Measurements from ENCODE around the gene SLIT1. TPM values are rescaled to one million over a fixed set of nuclear protein-coding genes. Genes with fewer than 3 reads are reported as not detected.

Gene SLIT1
- total and polyA plus RNA-seq, 2 of the 8 experiments (the other 6 are each of a cell fraction or from before 2014, with no cell fraction given), result 0.70 to 0.88 TPM

GRCh38 chr10:97131181-97131628, 54.6 kb downstream of the SLIT1 start:
- 0 out of 2 replicates have a peak overlapping the region, but pooled peaks have one; percentile 46 for H2BK15ac ChIP-seq (ENCODE audit: low read length)
- ChIA-PET POLR2A (ENCODE audit: partially characterized antibody) (no interaction called here), CTCF (ENCODE audit: partially characterized antibody) (interaction anchor here (1.1 to 43.6 kb wide), 9 partner anchors 8 to 80 kb away, joined by 3 to 759 read pairs (median 8); no protein-coding TSS in a partner anchor)
- H4K5ac ChIP-seq (ENCODE audit: insufficient read length, low read depth, low read length), result no peak overlapping the region
- H2AFZ ChIP-seq (ENCODE audit: low read length), result no peak overlapping the region
- TF ChIP-seq RAD21 (IDR thresholded peaks at IDR 0.05 in 1 of 2, conservative IDR thresholded peaks at IDR 0.05 in 1 of 2; ENCODE audit: low read depth in 2 of 2, low read length in 2 of 2), result peak in 1 of 2 experiments; percentile 28; a peak in 2 of 4 replicates
- TF ChIP-seq, protein P1, sequence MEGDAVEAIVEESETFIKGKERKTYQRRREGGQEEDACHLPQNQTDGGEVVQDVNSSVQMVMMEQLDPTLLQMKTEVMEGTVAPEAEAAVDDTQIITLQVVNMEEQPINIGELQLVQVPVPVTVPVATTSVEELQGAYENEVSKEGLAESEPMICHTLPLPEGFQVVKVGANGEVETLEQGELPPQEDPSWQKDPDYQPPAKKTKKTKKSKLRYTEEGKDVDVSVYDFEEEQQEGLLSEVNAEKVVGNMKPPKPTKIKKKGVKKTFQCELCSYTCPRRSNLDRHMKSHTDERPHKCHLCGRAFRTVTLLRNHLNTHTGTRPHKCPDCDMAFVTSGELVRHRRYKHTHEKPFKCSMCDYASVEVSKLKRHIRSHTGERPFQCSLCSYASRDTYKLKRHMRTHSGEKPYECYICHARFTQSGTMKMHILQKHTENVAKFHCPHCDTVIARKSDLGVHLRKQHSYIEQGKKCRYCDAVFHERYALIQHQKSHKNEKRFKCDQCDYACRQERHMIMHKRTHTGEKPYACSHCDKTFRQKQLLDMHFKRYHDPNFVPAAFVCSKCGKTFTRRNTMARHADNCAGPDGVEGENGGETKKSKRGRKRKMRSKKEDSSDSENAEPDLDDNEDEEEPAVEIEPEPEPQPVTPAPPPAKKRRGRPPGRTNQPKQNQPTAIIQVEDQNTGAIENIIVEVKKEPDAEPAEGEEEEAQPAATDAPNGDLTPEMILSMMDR (IDR thresholded peaks at IDR 0.05; ENCODE audit: control extremely low read depth in 1 of 3, insufficient read depth in 1 of 3, low read depth in 1 of 3, low read length in 3 of 3), result peak in 2 of 3 experiments; percentile 7 to 20; a peak in 2 of 4 replicates
- no peak for TF ChIP-seq CBX8 (IDR thresholded peaks at IDR 0.05; ENCODE audit: borderline replicate concordance, low read depth, low read length)
- no peak overlapping the region for H2BK20ac ChIP-seq (ENCODE audit: low read length)
- no peak overlapping the region for H2BK12ac ChIP-seq (ENCODE audit: low read depth, low read length)
- H3K56ac ChIP-seq (replicated peaks; ENCODE audit: insufficient read length, low read depth, low read length), result no peak overlapping the region
- no peak overlapping the region for H2BK120ac ChIP-seq (replicated peaks; ENCODE audit: low read depth, low read length)
- no peak overlapping the region for H3K9ac ChIP-seq (replicated peaks in 1 of 4; ENCODE audit: extremely low read depth in 1 of 4, low read depth in 3 of 4, low read length in 3 of 4)
- H2AK5ac ChIP-seq (ENCODE audit: low read depth, low read length), result no peak overlapping the region
- DNase-seq (ENCODE audit: low read depth in 1 of 2, low spot score in 2 of 2) (no peak), FAIRE-seq (no peak)
- H3K4me2 ChIP-seq (ENCODE audit: insufficient read depth in 1 of 2, low read depth in 2 of 2, low read length in 2 of 2), result no peak overlapping the region
- H4K8ac ChIP-seq (ENCODE audit: extremely low read depth, insufficient read depth, low read length), result 0 out of 2 replicates have a peak overlapping the region, but pooled peaks have one; percentile 71
- no peak overlapping the region for H4K91ac ChIP-seq (replicated peaks; ENCODE audit: insufficient read length, low read length)
- no peak overlapping the region for H2BK5ac ChIP-seq (ENCODE audit: low read depth, low read length)
- no peak overlapping the region for H3K27ac ChIP-seq (ENCODE audit: low read depth, low read length)
- H3K4me3 ChIP-seq (ENCODE audit: extremely low read depth in 1 of 4, insufficient read depth in 2 of 4, low read depth in 3 of 4, low read length in 4 of 4), result no peak overlapping the region
- no peaks in the 10 kb centered on the region for H3K9me3 ChIP-seq (ENCODE audit: insufficient read depth in 2 of 2, low read depth in 1 of 2, low read length in 1 of 2)
- WGBS, 2 experiments (ENCODE audit: extremely low coverage in 1 of 2, insufficient coverage in 1 of 2, insufficient read length in 1 of 2, insufficient replicate concordance in 2 of 2, low coverage in 1 of 2, low lambda C conversion rate in 2 of 2, missing lambda C conversion rate in 1 of 2), result 96% methylated on average over 8 of the region's 8 CpGs; no CpG with 5 or more reads in 1 of the 2 experiments
- H3K79me2 ChIP-seq (ENCODE audit: control insufficient read depth in 1 of 2, insufficient read depth in 2 of 2, low read length in 2 of 2), result no peaks in the 10 kb centered on the region
- no peaks in the 10 kb centered on the region for H3K23me2 ChIP-seq (ENCODE audit: low read depth, low read length)
- no peaks in the 10 kb centered on the region for H3K27me3 ChIP-seq (replicated peaks in 1 of 4; ENCODE audit: control insufficient read depth in 3 of 4, extremely low read depth in 1 of 4, insufficient read depth in 3 of 4, low read length in 3 of 4)
- no peak overlapping the region for H3K14ac ChIP-seq (ENCODE audit: insufficient read length)
- H4K20me1 ChIP-seq (replicated peaks in 1 of 2; ENCODE audit: control insufficient read depth in 1 of 2, insufficient read depth in 2 of 2, low read length in 2 of 2), result no peaks in the 10 kb centered on the region
- H3K4me1 ChIP-seq (replicated peaks in 1 of 4; ENCODE audit: control insufficient read depth in 3 of 4, insufficient read depth in 4 of 4, low read length in 3 of 4), result peaks cover 0 to 3% (median 1%) of the 10 kb centered on the region in 4 experiments; a peak in 2 of 7 replicates
- no peak overlapping the region for H3K23ac ChIP-seq (ENCODE audit: insufficient read length)
- no peak overlapping the region for H3K4ac ChIP-seq (replicated peaks; ENCODE audit: insufficient read length, low read depth, low read length)
- H3K18ac ChIP-seq (ENCODE audit: extremely low read depth, low read length), result no peak overlapping the region
- no peaks in the 10 kb centered on the region for H3K36me3 ChIP-seq (ENCODE audit: control insufficient read depth in 2 of 4, insufficient read depth in 4 of 4, low read length in 3 of 4)
- no peaks in the 10 kb centered on the region for H3K79me1 ChIP-seq (ENCODE audit: low read depth, low read length)

Measured in H1 (cell line).